ENCODE data around the gene PSMC3IP.
A peak's percentile ranks its signal among the peaks of the same experiment; 100 is the strongest.
"Not testable (repeated sequence)": the region's sequence is repeated elsewhere in the genome, so short reads cannot be mapped to it uniquely, and the experiment has no call there.

Gene PSMC3IP

DNA sequence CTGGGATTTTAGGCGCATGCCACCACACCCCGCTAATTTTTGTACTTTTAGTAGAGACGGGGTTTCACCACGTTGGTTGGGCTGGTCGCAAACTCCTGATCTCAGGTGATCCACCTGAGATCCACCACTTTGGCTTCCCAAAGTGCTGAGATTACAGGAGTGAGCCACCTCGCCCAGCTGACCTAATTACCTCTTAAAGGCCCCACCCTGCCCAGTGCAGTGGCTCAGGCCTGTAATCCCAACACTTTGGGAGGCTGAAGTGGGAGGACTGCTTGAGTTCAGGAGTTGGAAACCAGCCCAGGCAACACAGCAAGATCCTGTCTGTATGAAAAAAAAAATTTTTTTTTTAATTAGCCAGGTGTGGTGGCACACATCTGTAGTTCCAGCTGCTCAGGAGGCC lies 18.5 kb downstream of the PSMC3IP start:
- DNase-seq: no peak

DNA sequence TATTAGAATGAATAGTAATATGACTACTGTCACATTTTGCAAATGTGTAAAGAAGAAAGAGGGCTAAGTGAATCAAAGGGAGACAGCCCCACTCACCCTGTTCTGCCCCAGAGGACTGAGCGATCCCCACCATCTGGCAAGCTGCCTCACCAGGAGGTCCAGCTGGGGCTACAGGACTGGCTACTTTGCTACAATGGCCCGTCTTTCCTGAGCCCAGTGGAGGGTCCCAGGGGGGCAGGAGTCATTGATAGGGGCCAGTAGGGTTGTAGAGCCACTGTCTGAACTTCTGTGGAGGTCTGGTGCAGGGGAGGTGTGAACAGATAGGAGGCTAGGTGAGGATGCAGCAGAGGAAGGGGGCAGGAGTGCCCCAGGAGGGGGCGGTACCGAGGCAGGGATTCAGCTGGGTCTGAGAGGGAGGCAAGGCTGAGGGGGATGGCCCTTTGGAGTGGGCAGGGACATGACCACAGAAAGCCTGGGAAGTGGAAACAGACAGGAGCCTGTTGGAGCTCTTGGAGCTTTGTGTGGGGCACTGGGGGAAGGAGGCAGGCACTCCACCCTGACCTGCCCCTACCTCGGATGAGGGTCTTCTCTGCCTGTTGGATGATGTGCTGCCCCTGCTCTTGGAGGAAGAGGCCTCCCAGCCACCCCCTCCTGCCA lies 21.4 kb downstream of the PSMC3IP start:
- peak; percentile 30 for DNase-seq

DNA sequence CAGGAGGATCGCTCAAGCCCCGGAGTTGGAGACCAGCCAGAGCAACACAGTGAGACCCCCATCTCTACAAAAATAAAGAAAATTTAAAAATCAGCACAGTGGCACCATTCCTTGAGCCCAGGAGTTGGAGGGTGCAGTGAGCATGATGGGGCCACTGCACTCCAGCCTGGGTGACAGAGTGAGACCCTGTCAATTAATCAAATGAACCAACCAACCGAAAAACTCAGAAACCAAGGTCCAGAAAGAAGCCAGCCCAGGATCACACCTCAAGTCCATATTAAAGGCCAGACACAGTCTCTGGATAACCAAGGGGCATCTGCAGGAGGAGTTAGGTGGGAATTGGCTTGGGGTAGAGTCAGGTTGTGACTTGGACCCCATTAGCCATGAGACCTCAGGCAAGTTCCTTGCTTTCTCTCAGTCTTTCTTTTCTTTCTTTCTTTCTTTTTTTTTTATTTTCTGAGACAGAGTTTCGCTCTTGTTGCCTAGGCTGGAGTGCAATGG lies 22.4 kb downstream of the PSMC3IP start:
- DNase-seq: no peak

DNA sequence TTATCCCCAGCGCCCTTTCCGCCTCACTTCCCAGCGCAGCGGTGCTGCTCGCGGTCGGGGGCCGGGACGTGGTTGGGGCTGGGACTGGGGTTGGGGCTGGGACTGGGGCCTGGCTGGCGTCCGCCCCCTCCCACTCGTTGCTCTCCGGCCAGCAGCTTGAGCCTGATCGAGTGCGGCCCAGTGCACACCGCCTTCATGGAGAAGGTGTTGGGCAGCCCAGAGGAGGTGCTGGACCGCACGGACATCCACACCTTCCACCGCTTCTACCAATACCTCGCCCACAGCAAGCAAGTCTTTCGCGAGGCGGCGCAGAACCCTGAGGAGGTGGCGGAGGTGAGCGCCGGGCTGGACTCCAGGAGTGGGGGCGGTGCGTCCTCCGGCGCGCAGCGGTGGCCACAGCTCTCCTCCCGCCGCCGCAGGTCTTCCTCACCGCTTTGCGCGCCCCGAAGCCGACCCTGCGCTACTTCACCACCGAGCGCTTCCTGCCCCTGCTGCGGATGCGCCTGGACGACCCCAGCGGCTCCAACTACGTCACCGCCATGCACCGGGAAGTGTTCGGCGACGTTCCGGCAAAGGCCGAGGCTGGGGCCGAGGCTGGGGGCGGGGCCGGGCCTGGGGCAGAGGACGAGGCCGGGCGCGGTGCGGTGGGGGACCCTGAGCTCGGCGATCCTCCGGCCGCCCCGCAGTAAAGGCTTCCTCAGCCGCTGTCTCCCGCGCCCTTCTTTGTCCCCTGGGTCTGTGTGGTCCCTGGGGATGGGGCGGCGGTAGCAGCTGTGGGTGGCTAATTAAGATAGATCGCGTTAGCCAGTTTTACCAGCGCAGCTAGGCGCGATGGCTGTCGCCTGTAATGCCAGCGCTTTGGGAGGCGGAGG lies 23.0 kb downstream of the PSMC3IP start:
- peak; percentile 89 for DNase-seq

DNA sequence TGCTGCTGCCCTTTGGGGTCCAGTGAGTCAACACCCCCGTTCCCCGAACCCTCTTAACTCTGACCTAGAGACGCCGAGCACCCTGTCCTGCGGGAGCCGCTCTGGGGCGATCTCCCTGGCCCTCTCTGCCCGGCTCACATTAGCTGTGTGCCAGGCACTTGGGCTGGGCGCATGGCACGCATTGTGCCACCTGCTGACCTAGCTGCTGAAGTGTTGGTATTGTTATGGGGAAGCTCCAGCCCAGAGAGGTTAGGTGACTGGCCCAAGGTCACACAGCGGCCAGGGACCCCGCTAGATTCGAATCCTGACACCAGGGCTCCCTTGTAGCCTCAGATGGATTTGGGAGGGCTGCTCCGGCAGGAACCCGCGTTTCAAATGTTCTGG lies 23.7 kb downstream of the PSMC3IP start:
- no peak for DNase-seq

DNA sequence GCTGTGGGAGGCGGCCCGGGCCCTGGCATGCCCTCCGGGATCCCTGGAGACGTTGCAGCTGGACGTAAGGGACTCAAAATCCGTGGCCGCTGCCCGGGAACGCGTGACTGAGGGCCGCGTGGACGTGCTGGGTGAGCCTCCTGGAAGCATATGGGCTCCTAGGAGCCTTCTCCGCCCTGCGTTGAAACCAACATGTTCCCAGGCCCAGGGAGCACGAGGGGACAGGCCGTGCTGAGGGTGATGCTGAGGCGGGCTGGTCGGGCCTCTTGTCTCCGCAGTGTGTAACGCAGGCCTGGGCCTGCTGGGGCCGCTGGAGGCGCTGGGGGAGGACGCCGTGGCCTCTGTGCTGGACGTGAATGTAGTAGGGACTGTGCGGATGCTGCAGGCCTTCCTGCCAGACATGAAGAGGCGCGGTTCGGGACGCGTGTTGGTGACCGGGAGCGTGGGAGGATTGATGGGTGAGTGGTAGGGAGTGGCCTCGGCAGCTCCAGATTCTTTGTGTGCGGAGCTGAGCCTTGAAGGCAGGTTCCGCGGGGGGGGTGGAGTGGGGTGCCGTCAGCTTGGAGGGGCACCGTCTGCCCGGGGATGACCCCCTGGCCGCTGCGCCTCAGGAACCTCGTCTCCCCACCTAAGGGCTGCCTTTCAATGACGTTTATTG lies 24.2 kb downstream of the PSMC3IP start:
- DNase-seq: no peak

DNA sequence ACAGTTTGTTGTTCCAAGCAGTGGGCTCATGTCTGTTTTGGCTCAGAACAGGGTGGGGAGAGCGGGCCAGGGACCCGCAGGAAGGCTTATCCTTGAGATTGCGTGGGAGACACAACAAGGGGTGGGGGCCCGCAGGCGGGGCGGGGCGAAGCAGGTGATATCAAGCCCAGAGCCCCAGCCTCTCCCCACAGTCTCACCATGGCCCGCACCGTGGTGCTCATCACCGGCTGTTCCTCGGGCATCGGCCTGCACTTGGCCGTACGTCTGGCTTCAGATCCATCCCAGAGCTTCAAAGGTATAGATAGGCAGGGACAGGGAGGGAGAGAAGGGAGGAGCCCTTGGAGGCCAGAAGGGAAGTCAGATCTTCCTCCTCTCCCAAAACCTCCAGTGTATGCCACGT lies 24.8 kb downstream of the PSMC3IP start, which contains the start of gene HSD17B1:
TSS of gene HSD17B1 (plus strand) at position 188 of the 400 bp plus-strand sequence. CDS start at position 199, 11 bp downstream.
- not testable (repeated sequence) for DNase-seq

DNA sequence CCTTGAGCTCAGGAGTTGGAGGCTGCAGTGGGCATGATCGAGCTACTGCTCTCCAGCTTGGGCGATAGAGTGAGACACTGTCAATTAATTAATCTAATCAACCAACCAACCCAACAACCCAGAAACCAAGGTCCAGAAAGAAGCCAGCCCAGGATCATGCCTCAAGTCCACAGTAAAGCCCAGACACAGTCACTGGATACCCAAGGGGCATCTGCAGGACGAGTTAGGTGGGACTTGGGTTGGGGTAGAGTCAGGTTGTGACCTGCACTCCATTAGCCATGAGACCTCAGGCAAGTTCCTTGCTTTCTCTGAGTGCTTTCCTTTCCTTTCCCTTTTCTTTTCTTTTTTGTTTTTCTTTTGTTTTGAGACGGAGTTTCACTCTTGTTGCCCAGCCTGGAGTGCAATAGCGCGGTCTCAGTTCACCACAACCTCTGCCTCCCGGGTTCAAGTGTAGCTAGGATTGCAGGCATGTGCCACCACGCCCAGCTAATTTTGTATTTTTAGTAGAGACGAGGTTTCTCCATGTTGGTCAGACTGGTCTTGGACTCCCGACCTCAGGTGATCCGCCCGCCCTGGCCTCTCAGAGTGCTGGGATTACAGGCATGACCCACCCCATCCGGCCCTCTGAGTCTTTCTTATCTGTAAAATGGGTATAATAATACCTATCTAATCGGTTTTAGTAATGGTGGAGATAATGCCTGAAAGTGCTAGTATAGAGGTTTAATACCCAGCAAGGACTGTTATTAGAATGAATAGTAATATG lies 28.4 kb downstream of the PSMC3IP start:
- no peak for DNase-seq

DNA sequence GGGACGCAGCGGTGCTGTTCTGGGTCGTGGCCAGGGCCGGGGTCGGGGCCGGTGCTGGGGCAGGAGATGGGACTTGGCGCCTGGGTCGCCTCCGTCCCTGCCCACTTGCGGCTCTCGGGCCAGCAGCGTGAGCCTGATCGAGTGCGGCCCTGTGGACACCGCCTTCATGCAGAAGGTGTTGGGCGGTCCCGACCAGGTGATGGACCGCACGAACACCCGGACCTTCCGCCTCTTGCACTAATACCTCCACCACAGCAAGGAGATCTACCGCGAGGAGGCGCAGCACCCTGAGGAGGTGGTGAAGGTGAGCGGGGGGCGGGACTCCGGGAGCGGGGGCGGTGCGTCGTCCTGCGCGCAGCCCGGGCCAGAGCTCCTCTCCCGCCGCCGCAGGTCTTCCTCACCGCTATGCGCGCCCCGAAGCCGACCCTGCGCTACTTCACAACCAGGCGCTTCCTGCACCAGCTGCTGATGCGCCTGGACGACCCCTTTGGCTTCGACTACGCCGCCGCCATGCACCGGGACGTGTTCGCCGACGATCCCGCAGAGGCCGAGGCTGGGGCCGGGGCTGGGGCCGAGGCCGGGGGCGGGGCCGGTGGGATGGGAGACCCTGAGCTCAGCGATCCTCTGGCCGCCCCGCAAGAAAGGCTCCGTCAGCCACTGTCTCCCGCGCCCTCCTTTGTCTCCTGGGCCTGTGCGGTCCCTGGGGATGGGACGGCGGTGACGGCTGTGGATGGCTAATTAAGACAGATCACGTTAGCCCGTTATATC lies 29.3 kb downstream of the PSMC3IP start:
- no peak for DNase-seq

DNA sequence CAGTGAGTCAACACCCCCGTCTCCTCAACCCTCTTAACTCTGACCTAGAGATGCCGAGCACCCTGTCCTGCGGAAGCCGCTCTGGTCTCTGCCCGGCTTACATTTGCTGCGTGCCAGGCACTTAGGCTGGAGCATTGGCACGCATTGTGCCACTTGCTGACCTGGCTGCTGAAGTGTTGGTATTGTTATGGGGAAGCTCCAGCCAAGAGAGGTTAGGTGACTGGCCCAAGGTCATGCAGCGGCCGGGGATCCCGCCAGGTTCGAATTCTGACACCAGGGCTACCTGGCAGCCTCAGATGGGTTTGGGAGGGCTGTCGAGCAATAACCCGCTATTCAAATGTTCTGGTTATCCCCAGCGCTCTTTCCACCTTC lies 29.8 kb downstream of the PSMC3IP start:
- no peak for DNase-seq

DNA sequence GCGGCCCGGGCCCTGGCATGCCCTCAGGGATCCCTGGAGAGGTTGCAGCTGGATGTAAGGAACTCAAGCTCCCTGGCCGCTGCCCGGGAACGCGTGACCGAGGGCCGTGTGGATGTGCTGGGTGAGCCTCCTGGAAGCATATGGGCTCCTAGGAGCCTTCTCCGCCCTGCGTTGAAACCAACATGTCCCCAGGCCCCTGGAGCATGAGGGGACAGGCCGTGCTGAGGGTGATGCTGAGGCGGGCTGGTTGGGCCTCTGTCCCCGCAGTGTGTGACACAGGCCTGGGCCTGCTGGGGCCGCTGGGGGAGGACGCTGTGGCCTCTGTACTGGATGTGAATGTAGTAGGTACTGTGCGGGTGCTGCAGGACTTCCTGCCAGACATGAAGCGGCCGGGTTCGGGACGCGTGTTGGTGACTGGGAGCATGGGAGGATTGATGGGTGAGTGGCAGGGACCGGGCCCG lies 30.5 kb downstream of the PSMC3IP start:
- DNase-seq: no peak

DNA sequence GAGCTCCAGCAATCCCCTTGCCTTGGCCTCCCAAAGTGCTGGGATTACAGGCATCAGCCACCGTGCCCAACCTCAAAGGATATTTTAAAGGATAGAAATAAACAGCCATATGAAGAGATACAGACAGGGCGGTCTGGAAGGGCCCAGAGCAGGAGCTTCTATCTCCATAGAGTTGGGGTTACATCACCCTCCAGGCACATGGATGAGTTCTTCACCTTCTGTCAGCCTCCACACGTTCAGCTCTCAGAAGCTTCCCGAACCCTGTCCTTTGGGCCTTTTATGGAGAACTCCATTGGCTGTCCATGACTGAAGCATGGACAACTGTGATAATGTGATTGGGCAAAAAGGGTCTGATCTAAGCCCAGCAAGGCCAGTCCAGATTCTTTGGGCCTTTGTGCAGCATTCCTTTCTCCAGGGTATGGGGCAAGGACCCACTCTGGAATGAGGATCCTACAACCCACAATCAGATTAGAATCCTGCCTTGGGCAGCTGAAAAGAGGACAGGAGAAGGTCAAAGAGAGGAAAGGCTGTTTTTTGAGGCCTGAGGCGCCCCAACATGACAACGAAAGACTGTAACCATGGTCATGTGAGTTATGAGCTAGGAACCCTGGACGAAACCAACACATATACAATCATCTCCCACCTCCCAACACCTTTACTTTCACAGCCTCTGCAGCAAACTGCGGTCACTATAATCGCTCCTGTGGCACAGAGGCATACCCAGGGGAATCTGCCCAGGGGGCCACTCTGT lies 31.6 kb downstream of the PSMC3IP start:
- not testable (repeated sequence) for DNase-seq

DNA sequence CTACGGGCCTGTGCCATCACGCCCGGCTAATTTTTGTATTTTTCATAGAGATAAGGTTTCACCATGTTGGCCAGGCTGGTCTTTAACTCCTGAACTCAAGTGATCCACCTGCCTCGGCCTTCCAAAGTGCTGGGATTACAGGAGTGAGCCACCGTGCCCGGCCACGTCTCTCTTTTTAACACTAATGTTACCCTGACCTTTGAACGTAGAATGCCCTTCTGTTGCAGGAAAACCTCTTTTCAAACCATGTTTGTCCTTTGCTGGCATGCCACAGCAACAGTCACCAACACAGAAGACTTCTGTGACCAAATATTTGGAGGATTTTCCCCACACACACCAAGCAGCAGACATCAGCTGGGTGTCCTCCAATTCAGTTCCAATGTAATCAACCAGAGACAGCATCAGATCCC lies 32.6 kb downstream of the PSMC3IP start:
- no peak for DNase-seq

DNA sequence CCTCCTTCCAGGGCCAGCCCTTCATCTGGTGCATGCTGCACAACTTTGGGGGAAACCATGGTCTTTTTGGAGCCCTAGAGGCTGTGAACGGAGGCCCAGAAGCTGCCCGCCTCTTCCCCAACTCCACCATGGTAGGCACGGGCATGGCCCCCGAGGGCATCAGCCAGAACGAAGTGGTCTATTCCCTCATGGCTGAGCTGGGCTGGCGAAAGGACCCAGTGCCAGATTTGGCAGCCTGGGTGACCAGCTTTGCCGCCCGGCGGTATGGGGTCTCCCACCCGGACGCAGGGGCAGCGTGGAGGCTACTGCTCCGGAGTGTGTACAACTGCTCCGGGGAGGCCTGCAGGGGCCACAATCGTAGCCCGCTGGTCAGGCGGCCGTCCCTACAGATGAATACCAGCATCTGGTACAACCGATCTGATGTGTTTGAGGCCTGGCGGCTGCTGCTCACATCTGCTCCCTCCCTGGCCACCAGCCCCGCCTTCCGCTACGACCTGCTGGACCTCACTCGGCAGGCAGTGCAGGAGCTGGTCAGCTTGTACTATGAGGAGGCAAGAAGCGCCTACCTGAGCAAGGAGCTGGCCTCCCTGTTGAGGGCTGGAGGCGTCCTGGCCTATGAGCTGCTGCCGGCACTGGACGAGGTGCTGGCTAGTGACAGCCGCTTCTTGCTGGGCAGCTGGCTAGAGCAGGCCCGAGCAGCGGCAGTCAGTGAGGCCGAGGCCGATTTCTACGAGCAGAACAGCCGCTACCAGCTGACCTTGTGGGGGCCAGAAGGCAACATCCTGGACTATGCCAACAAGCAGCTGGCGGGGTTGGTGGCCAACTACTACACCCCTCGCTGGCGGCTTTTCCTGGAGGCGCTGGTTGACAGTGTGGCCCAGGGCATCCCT lies 34.1 kb downstream of the PSMC3IP start:
- no peak for DNase-seq

DNA sequence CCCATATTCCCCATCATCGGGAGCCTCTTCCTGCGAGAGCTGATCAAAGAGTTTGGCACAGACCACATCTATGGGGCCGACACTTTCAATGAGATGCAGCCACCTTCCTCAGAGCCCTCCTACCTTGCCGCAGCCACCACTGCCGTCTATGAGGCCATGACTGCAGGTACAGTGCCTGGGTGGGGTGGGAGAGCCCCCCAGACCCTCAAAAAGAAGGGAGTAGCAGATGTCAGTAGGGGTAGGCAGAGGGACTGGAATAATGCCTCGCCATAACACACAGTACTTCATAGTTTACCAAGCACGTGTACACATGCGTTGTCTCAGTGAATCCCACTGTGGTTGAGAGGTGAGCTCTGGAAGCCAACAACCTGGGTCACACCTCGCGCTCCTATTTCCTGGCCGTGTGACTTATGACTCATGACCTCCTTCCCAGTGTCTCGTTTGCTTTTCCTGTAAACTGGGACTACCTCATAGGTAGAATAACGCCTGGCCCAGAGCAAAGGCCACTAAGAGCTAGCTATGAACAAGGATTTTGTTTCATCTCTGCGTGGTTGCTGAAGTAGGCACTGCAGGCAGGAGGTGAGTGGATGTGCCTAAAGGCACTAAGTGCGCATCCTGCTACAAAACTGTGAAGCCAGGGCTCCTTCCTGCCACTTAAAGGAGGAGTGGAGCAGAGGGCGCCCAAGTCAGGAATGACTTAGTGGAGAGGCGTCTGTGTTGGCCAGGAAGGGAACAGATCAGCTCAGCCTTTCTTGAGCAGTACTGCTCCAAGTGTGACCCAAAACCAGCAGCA lies 36.3 kb downstream of the PSMC3IP start:
- DNase-seq: no peak

DNA sequence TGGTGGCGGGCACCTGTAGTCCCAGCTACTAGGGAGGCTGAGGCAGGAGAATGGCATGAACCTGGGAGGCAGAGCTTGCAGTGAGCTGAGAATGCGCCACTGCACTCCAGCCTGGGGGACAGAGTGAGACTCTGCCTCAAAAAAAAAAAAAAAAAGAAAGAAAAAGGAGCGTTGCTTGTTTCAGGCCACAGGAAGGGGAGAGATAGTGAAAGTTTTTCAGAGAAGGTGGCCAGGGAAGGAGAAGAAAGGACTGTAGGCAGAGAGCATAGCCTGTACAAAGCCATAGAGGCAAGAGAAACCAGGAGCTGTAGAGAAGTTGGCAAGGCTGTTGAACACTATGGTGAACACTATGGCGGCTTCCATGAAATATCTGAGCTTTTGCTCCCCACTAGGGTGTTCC lies 37.0 kb downstream of the PSMC3IP start:
- DNase-seq: not testable (repeated sequence)

DNA sequence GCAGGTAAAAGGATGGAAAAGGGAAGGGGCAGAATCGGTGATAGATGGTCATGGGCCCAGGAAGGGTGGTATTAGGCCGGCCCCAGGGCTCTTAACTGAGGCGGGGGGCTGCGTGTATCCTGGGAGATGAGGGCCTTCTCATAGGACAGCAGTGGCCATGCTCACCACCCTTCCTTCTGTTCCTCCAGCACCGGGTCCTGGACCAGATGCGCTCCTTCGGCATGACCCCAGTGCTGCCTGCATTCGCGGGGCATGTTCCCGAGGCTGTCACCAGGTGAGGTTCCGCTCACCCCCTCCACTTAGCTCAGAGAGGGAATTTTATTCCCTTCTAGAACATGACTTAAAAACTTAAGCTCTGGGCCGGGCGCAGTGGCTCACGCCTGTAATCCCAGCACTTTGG lies 39.0 kb downstream of the PSMC3IP start:
- no peak for DNase-seq

DNA sequence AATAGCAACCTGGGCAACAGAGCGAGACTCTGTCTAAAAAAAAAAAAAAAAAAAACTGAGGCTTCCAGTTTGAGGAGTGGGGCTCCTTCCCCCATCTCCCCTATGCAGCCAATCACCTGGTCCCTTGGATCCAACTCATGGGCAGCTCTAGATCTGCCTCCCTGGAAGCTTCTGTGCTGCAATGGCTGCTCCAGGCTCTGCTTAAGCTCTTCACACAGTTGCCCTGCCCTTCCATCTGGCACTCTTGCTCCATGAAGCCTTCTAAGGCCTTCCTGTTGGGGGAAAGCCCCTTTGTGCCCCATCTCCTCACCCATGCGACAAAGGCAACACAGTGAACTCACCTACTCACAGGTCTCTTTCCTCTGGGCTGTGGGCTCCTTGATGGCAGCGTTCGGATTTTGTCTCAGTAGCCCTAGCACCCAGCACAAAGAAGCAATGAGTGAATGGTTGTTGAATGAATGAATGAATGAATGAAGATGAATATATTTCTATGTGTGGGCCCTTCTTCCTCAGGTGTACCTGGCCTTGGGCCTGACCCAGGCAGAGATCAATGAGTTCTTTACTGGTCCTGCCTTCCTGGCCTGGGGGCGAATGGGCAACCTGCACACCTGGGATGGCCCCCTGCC lies 39.6 kb downstream of the PSMC3IP start:
- no peak for DNase-seq

All from OCI-M1 (cell line).